DMS79 treated with DMSO at 0.1 percent for 48 hours (cell line): ENCODE data around the gene PDCD4.

ENCODE experiments used
- DNase-seq: peaks from one replicate; lab custom pipeline; 2025; lab: John Stamatoyannopoulos, UW

The PDCD4 gene

GRCh38 chr10:110842326-110842904, 29.3 kb upstream of the PDCD4 start:
- no peak for DNase-seq

DNA sequence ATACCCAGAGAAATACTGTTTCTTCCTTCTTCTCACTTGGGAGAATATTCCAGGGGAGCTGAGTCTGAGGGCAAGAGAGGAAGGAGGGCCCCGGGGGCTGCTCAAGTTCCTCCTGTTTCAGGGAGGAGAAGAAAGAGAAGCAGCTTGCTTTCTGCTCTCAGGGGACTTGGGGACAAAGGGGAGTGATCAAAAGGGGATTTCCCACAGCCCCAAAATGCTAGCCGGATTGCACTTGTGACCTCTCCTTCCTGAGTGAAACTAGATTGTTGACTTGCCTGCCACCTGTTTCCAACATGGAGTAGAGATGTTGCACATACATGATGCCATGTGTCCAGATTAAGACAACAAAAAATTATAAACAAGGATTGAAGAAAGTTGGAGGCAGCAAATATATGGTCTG, 28.7 kb upstream of the PDCD4 start:
- no peak for DNase-seq

DNA sequence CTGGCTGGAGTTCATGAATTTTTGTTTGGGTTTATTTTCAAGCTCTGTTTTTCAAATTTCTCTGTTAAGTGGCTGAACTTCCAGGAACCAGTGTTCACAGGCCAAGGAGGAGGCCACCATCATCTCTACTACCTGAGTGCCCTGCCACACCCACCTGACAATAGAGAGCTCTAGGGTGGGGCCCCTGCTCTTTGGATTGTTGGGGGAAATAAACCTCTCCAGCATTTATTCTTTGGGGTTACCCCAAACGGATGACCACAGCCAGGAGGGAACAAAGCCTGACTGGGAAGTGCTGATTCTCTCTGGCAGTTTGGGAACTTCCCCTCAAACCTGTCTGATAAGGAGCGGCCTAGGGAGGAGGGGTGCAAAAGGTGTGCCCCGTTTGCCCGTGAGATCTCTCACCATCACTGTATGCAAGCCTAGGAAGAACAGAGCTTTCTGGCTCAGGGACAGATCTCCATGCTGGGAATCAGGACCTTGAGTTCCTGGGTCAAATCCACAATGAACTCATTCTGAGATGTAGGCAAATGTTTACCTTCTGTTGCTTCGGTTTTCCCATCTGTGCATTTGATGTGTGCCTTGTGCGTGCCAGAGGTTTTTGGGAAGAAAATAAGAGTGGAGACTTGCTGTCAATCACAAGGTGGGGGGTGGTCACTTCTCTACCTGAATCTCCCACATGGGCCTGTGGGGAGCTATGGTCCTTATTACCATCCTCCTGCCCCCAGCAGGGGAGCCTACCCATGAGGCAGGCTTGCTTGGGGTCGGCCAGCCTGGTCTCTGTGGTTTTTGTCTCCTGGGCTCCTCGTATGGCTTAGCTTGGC, 27.7 kb upstream of the PDCD4 start:
- no peak for DNase-seq

DNA sequence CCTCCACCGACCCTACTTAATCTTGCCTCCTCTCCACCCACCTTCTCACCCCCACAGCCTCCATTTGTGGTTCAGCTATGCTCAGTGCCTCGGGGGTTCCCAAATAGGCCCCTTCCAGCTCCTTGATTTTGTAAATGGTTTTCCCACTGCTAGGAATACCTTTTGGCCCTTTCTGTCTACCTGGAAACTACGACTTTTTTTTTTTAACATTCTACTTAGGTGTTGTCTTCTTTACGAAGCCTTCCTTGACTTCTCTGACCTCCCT, 27.2 kb upstream of the PDCD4 start:
- DNase-seq, result no peak

- DNase-seq, result no peak
These were observed 26.5 kb upstream of the PDCD4 start for GRCh38 chr10:110845192-110845755.

- peak; percentile 15 for DNase-seq
These were observed 25.7 kb upstream of the PDCD4 start for GRCh38 chr10:110845756-110846620.

DNA sequence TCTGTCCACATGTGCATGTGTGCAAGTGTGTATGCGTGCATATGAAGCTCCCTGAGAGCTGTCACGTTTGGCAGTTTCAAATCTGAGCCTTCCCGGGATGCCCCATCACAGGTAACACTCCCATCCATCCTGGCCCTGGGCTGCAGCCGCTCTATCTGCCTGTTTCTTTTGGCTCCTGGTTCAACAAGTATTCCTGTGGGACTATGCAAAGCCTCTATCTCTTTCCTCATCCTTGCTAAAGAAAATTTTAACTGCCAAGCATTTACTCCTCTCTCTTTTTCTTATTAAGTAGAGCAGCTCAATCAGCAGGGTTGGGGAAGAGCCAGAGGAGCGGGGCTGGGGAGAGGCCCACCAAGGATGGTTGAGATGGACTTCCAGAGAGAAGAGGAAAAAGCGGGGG, 24.4 kb upstream of the PDCD4 start:
- no peak for DNase-seq

DNA sequence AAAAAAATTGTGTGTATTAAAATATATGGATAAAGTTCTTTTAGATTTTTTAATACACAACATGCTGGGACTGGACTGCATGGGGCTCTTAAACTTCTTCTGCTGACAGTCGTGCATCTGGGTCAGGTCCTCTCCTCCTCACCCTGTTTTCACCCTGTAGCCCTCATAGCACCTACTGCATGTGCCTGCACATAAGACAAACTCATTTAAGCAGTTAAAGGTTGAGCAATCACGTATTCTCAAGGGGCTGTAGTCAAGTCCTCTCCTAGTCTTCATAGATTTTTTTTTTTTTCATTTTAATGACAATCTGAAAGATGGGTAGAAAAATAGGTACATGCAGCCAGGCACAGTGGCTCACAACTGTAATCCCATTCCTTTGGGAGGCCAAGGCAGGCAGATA, 23.6 kb upstream of the PDCD4 start:
- no peak for DNase-seq

DNA sequence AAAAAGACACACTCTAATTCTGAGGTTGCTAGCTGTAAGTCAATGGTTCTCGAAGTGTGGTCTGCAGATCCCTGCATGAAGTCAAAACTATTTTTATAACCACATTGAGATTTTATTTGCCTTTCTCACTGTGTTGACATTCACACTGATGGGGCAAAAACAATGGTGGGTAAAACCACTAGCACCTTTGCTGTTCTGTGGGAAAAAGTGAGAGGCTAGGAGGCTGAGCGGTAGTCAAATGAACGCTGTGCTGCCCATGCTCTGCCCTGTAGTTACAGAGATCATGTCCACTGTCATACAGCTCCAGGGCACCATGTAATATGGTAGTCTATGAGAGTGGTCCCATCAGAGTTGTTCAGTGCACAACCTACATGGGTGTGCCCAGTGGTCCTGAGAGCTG, 21.6 kb upstream of the PDCD4 start:
- DNase-seq, result no peak

- peak; percentile 40 for DNase-seq
These were observed 20.6 kb upstream of the PDCD4 start for GRCh38 chr10:110851020-110851612.

DNA sequence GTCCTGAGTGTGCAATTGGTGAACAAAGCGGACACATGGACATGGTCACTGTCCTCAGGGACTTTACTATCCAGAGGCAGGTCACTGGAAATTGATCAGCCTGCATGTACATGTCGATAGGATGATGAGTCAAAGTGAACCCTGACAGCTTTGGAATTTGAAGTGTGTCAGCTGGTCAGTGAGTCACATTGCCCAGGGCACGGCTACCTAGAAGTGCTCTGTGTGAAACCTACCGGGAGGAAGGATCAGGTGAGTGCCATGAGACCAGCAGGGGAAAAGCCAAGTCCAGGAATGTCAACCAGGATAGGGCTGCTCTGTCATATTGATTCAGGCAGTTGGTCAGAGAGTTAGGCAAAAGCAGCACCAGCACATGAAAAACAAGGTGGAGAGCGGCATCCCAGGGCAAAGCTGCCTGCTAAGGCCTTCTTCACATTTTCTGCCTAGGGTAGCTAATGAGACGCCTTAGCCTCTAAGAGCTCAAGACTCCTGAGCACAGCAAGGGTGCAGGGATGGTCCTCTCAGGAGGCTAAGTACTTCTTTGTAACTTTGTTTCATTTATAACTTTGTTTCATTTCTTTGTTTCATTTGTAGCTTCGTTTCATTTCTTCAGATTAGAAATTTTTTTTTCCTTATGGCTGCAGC, 19.4 kb upstream of the PDCD4 start:
- no peak for DNase-seq

GRCh38 chr10:110852947-110853346, 18.8 kb upstream of the PDCD4 start:
- no peak for DNase-seq

- no peak for DNase-seq
These were observed 17.7 kb upstream of the PDCD4 start for GRCh38 chr10:110853921-110854605.

GRCh38 chr10:110857265-110858171, 14.2 kb upstream of the PDCD4 start:
- DNase-seq, result peak; percentile 62

DNA sequence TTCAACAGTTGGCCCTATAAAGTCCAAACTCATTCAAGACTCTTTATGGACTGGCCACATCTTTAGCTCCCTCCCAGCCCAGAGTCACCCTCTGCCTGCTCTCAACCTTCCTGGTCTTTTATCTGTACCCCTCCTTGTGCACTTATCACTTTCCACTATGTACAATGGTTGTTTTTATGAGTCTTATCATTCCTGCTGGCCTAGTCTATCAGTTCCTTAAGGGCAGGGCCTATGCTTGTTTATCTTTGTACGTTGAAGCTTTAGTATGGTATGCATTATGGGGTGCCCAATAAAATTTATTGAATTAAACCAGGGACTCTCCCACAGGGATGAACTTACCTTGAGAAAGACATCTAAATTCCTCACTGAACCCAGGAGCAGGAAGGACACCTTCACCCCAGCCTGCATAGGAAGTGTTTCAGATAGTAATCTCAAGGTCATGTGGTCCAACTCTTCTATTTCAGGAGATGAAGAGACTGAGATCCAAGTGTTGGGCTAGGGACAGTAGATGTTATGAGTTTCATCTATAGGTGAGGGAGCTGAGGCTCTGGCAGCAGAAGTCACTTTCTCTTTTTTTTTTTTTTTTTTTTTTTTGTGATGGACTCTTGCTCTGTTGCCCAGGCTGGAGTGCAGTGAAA, 13.3 kb upstream of the PDCD4 start:
- DNase-seq, result no peak

DNA sequence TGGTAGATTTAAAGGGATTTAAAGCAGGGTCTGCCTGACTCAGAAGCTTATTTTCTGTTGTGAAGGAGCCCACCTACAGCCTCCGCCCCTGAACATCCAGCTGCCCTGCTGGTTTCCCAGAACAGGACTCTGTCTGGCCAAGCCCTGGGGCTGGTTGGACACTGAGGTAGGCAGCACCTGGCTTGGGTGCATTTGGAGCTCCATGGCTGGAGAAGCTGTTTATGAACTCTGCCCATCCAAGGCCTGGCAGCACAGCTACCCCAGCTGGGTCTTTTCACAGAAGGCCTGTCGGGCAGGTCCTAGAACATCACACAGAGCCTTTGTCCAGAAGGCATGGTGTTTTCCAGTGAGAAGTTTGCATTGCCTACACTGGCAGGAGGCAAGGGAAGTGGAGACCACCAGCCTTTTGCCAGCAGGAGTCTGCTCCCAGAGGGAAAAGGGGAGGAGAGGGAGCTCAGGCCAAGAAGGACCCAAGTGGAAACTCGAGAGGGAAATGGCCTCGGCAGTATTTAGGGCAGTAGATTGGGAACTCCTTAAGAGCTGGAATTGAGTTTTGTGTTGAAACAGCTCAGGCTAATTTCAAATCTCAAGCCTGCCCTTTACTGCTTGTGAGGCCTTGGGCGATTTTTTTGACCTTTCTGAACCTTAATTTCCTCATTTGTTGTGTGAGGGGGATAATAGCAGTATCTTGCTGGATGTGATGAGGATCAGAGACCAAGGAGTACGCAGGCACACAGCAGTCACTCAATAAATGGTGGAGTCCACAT, 12.3 kb upstream of the PDCD4 start:
- DNase-seq, result no peak

GRCh38 chr10:110859973-110860376, 11.8 kb upstream of the PDCD4 start:
- no peak for DNase-seq

- DNase-seq, result no peak
These were observed 11.0 kb upstream of the PDCD4 start for GRCh38 chr10:110860576-110861241.
